HUDEP-2 (cell line): ENCODE results near the gene ATAD3A.
"Not testable (repeated sequence)": the region's sequence is repeated elsewhere in the genome, so short reads cannot be mapped to it uniquely, and the experiment has no call there.

Source experiments
- DNase-seq, 76 experiments: peaks; one replicate each; lab custom pipeline; 2025; ENCODE audit not compliant: unreplicated experiment in 76 of 76; lab: John Stamatoyannopoulos, UW

The ATAD3A gene

DNA sequence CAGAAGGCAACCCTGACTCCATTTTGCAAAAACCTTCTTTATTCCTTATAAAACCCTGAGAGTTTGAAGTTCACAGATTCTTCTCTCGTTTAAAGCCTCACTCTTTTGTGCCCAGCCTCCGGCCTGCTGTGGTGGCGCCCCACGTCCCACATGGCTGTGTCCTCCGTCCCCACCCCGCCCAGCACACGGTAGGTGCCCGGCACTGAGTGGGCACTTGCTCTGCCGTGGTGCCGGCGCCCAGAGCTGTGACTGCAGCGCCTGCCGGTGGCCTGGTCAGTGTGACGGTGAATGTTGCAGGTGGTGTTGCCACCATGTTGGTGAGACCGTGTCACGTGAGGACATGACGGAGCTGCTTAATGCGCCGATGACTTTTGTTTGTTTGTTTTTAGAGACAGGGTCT is 9.4 kb downstream of the ATAD3A start:
- no peak for DNase-seq

DNA sequence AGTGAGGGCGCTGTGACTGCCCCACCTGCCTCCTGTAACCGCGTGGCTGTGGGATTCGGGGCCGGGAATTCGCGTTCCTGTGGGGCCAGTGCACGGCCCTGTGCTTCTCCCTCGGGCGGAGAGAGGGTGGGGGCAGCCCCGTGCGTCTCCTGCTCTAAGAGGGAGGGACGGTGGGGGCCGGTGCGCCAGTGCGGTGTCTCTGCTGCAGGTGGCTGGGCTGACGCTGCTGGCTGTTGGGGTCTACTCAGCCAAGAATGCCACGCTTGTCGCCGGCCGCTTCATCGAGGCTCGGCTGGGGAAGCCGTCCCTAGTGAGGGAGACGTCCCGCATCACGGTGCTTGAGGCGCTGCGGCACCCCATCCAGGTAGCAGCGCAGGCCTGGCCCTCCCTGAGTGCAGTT is 10.6 kb downstream of the ATAD3A start:
- DNase-seq = not testable (repeated sequence)

DNA sequence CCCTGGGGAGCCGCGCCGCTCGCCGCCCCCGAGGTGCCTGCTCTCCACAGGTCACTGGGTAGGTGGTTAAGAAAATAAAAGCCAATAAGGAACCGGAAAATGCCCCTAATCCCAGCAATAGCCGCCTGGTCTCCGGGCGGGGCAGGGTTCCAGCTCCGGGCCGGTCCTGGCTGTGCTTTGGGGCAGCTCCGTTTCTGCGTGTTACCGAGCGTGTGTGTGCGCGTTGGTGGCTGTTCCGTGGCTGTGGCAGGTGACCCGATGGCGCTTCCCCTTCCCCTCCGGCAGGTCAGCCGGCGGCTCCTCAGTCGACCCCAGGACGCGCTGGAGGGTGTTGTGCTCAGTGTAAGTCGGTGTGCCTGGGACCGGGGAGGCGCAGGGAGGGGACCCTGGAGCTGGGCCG is 11.3 kb downstream of the ATAD3A start:
- not testable (repeated sequence) for DNase-seq

DNA sequence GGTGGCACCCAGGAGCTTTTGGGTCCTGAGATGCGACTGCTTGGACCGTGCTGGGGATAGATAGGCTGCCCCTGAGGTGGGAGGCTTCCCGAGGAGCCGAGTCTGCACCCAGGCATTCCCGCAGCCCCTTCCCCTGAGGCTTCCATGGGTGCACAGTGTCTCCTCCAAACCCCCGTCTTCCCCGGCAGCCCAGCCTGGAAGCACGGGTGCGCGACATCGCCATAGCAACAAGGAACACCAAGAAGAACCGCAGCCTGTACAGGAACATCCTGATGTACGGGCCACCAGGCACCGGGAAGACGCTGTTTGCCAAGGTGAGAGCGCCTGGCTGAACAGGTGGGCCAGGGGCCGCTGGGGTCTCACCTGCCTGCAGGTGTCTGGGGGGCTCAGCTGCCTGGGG is 11.7 kb downstream of the ATAD3A start:
- DNase-seq = not testable (repeated sequence)

DNA sequence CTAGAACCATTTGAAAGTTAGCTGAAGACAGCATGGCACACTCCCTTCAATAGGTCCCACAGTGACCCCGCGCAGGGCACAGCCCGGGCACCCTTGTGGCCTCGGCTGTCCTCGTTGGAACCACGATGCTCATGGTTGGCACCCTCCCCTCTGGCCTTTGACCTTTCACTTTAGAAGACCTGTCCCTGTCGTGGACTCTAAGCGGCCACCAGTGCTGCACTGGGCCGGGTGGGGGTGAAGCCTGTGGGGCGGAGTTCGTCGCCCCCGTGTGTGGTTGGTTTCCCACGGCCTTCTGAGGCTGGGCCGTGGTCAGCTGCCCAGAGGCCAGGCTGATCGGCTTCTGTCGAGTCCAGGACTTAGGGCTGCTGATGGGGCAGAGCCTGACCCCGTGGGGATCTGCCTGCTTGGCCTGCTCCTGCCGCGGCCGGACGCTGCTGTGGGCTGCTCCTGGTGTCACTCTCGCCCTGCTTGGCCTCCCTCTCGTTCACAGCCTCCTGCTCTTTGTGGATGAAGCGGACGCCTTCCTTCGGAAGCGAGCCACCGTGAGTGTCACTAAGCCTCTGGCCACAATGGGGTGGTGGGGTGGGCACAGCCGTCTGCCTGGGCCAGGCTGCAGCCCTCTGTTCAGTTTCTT is 12.9 kb downstream of the ATAD3A start:
- not testable (repeated sequence) for DNase-seq

DNA sequence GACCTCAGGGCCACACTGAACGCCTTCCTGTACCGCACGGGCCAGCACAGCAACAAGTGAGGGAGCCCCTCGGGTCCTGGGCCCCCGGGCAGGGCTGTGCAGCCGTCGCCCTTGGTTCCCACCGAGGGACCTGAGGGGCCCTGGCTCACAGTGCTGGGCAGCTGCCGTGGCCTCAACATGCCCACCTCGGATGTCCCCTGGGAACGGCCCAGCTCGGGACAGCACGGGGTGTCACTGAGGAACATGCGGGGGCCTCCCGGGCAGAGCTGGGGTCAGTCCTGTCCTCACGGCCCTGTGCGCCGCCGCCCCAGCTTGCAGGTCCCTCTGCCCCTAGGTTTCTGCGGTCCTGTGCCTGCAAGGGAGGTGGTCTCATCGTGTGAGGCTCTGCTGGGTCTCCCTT is 14.5 kb downstream of the ATAD3A start:
- not testable (repeated sequence) for DNase-seq

DNA sequence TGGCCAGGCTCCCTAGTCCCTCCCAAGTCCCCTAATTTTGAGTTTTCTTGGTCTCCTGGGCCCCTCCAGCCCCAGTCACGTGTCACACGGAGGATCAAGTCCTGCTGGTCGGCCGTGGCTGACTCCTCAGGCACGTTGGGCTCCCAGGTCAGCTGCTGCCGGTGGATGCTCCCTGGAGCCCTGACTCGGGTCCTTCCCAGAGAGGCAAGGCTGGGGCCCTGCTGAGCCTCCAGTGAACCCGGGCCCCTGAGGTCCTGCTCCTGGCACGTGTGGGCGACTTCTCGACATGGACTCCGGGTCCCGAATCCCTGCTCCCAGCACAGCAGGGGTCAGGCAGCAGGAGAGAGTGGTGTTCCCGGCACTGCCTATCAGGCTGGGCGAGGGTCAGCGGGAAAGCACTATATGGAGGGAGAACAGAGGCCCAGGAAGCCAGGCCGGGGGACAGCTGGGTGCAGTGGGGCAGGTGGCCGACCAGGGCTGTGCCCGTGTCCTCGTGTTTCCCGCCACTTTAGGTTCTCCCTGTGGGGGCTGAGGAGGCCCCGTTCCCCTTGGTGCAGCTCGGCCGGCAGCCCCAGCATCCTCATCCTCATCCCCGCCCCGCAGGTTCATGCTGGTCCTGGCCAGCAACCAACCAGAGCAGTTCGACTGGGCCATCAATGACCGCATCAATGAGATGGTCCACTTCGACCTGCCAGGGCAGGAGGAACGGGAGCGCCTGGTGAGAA is 15.3 kb downstream of the ATAD3A start:
- no peak for DNase-seq

DNA sequence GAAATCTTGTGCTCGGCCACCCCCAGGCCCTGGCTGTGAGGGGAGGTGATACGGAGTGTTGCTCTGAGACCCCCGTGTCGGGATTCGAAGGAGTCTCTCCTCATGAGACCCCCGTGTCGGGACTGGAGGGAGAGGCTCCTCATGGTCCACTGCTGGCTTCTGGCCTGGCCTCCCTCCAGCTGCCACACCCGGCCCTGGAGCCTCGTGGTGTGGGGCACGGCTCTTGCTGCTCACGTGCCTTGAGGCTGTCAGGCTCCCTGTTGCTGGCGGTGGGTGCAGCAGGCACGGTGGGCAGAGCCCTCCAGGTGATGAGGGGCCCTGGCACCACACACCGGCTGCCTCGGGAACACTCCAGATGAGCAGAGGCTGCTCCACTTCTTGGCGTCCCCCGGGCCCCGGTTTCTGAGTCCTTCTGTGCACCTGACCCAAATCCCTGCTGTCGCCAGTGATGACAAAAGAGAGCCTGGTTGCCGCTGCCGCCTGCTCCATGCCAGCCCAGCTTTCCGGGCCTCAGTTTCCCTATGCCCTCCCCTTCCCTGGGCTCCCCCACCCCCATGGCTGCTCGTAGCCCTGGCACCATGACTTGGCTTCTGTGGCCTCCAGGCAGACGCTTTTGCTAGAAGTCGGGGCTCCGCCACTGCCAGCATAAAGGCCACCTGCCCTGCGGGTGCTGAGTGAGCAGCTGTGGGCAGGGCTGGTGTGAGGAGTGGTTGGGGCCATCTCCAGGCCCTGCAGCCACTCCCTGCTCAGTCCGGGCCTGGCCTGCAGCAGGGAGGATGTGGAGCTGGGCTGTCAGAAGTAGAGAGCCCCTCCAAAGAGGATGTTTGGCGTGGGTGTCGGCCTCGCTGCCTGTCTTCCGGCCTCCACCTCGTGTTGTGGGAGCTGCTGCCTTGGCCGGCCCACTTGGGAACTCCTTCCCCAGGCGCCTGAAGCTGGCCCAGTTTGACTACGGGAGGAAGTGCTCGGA is 16.6 kb downstream of the ATAD3A start:
- peak in 21 of 76 experiments; percentile 5 to 52 (median 26) for DNase-seq

DNA sequence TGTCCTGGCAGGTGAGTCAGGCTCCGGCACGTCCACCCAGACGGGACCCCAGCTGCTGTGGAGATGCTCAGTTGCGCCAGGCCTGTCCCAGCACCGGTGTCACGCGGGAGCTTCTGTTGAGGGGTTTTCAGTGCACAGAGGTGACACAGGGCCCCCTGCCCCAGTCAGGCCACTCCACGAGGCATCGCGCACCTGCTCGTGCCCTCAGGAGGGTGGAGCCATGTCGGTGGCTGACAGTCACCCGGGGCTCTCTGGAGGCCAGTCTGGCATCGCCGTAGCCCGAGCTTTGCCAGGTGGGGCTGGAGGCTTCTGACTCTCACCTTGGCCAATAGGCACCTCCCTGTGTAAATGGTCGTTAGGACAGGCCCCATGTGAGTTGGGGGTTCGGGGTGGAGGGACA is 17.4 kb downstream of the ATAD3A start:
- no peak for DNase-seq

DNA sequence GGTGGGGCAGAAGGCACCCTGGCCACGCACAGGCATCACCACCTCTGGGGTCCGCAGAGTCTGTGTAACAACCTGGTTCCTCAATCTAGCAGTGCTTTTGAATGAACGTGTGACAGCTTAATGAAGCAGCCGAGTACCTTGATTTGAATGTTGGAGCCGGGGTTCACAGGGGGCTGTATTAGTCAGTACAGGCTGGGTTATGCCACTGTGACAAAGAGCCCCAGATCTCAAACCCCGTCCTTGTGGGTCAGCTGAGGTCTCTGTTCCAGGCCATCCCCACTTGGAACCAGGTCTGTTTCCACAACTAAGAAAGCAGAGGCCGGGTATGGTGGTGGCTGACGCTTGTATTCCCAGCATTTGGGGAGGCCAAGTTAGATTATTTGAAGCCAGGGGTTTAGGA is 18.0 kb downstream of the ATAD3A start:
- no peak for DNase-seq

DNA sequence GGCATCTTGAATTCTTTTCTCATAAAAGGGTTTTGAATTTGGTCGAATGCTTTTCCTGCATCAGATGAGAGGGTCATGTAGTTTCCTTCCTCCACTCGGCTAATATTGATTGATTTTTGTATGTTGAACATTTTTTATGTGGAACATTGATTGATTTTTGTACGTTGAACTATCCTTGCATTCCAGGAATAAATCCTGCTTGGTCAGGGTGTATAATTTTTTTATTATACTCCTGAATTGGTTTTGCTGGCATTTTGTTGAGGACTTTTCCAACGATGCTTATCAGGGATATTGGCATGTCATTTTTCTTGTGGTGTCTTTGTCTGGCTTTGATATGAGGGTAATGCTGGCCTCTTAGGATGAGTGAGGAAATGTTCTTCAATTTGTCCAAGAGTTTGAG is 20.0 kb downstream of the ATAD3A start:
- DNase-seq = no peak

DNA sequence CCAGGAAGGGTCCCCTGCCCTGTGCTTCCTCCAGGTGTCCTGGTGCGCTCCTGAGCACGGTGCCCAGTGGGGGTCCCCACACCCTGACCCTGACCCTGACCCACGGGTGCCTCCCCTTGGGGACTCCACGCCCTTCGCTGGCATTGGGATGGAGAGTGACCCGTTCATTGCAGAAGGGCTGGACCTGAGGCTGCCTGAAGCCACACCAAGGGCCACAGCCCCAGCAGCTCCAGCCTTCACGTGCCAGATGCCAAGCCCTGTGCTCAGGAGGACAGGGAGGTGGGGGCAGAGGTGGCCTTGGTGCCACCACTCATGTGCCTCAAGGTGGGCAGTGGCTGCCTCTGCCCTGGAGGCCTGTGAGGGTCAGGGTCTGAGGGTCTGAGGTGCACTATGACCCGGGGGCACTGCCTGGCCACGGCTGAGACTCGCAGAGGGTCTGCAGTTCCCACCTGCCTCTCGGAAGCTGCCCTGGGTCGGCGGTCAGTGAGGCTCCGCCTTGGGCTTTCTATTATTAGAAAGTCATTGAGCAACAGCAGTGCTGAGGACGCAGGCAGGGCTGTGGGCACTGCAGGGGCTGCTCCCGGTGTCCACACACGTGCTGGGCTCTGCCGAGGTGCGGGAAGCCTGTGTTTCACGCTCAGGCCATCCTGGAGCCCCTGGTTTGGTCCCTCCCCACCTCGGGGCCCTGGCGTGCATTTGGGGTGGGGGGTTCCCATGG is 21.4 kb downstream of the ATAD3A start:
- not testable (repeated sequence) for DNase-seq

DNA sequence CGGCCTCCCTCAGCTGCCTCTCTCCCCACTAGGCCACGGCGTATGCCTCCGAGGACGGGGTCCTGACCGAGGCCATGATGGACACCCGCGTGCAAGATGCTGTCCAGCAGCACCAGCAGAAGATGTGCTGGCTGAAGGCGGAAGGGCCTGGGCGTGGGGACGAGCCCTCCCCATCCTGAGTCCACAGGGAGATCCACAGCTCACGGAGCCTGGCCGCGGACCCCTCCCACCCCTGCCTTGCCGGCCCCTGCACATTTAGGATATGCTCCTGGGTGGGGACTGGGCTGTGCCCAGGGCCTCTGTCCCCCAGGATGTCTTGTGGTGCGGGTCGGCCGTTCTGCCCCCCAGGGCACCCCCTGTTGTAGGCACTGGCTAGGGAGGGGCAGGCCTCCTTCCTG is 21.9 kb downstream of the ATAD3A start:
- not testable (repeated sequence) for DNase-seq

DNA sequence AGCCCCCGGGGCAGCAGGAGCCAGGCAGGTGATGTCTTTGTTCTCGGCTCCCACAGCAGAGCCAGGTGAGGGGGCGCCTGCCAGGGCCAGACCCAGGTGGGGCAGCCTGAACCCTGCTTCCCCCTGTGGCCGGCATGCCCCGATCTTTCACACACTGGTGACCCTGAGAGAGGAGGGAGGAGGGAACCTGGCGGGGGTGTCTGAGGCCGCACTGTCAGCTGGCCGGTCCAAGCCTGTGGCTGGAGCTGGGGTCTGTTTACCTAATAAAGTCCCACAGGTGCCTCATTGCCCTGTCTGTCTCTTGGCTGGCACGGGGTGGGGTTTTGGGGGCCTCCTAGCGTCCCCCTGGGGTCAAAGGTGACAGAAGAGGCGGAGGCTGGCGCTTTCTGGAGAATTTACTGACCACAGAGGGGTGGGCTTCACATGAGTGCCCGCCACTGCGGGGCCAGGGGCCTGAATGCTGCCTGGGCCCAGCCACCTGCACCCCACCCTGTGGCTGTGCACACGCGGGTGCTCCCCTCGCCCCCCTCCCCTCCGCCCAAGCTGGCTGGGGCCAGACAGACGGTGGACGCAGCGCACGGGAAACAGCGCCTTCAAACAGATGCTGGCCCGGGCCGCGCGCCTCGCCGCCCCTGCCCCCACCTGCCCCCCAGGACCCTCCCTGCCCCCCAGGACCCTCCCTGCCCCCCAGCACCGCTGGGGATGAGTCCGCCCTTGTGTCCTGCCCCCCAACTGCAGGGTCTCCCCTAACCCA is 22.6 kb downstream of the ATAD3A start:
- no peak for DNase-seq

DNA sequence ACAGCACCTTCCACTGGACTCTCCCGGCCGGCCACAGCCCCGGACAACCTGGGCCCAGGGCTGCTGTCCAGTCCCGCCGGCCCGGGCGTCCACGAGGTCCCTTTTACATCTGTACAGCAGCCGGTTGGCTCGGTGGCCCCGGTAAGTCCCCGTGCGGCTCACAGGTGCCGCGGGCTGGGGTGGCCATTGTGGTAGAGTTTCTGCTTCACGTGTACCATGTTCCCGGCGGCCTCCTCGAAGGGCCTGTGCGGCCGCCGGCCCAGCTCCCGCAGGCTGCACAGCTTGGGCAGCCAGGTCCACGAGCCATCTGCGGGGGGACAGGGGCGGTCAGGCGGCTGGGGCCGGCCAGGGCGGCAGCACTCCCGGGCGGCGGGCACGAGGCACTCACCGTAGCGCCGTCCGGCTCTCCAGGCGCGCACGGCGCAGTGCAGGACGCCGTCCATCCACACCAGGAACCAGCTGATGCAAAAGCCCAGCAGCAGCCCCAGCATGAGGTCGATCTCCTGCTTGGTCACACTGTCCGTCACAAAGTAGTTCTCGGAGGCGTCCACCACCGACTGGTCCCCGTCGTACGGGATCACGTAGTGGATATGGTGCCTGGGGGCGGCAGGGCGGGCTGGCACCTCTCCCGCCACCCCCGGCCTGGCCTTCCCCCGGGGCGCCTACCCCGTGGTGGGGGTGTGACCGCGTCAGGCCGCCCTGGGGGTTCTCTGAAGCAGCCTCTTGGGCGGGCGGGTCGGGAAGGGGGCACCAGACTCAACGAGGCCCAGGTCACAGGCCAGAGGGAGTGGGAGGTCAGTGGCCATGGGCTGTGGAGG is 23.4 kb downstream of the ATAD3A start:
- no peak for DNase-seq

DNA sequence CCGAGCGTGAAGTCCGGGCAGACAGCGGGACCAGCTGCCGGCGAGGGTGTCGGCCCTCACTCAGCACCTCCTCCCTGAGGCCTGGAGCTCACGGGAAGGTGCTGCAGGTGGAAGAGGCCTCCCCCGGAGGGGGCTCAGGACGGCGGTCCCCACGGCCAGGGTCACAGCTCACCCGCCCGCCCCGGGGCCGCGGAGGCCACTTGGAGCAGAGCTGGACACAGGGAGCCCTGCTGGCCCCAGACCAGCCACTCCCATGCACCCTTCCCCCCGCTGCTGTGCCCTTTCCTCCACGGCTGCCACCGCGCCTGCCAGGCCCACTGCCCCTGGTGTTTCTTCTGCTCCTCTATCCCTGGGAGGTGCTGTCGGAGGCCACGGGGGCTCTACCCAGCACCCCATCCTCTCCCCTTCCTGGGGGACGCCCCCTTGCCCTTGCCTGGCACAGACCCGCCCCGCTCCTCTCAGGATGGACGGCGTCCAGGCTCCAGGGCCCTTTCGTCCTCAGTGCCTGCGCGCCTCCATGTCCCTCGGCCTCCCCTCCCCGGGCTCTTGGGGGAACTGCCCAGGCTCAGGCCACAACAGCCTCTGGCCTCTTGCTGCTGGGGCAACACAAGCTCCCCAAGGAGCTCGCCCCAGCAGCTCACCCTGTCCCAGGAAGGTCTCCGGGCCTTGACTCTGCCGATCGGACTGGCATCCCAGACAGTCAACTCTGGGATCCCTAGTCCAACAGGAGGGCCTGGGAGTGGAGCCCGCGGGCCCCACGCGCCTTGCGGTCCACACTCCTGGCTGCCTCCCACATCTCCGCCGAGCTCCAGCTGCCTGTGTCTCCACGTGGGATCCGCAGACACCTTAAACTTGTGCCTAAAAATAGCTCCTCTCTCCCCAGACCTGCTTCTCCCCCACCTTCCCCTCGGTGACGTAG is 24.3 kb downstream of the ATAD3A start:
- no peak for DNase-seq

DNA sequence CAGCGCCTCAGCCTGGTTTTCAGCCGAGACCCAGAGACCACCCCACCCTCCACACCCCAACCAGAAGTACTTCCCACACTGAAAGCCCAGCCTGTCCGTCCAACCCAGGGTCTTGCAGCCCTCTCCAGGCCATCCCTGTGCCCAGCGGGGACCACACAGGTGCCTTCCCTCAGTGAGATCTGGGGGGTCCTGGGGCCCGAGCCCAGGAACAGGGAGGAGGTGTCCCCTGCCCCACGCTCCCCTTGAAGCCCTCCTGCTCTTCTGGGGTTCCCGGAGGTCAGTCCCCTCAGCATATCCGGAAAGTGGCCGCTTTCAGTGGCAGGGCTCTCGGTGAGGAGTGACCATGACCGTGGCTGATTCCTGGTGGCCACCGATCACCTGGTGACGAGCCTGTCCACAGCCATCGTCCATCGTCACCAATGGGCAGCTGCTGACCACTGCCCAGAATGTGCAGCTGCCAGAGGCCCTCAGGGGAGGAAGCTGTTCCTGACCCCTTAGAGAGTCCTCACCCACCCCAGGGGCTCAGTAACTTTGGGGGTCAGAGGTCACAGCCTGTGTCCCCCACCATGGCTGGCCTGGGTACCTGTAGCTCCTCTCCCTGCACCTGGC is 25.1 kb downstream of the ATAD3A start:
- DNase-seq = no peak
